M059J (cell line): ENCODE data around the gene BMP7. TPM values are rescaled to one million over a fixed set of nuclear protein-coding genes. Genes with fewer than 3 reads are reported as not detected.

Experiments used
- DNase-seq: peaks from one replicate; pipeline ENCODE4 v3.0.0-alpha.2; 2012; ENCODE audit warnings: low read depth
- total RNA-seq: library from RNA; depleted of rRNA; stranded (reverse); fragments of >200 nt; shearing (Covaris generic); gene quantifications from 2 replicates; pipeline ENCODE4 v1.2.3, GENCODE V29; 2014

BMP7 gene
- total RNA-seq, 1 experiment from 2014 or later, result 0.22 TPM

DNA sequence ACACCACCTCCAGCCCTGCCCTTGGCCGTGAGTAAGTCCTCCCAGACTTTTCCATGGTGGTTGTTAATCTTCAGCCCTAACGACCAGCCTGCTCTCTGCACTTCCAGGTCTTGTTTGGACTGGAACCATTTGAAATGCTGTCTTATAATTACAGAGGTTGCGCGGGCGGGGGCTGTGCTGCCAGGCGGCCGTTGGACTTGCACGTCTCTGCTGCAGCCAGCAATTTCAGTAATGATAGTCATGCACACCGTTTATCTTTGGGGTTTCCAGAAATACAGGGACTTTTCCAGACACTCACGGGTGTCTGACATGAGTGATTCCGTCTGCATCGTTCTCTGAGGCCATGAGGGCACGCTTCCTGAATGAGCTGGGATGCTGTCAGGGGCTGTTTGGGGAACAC lies 118.2 kb downstream of the BMP7 start:
- DNase-seq, result no peak

GRCh38 chr20:57147185-57147584 lies 119.3 kb downstream of the BMP7 start:
- no peak for DNase-seq

GRCh38 chr20:57146155-57146554 lies 120.3 kb downstream of the BMP7 start:
- DNase-seq, result no peak

GRCh38 chr20:57145089-57145631 lies 121.3 kb downstream of the BMP7 start:
- DNase-seq, result no peak

- DNase-seq, result no peak
These were observed 123.3 kb downstream of the BMP7 start for GRCh38 chr20:57143173-57143572.

- no peak for DNase-seq
These were observed 123.8 kb downstream of the BMP7 start for GRCh38 chr20:57142667-57143066.

DNA sequence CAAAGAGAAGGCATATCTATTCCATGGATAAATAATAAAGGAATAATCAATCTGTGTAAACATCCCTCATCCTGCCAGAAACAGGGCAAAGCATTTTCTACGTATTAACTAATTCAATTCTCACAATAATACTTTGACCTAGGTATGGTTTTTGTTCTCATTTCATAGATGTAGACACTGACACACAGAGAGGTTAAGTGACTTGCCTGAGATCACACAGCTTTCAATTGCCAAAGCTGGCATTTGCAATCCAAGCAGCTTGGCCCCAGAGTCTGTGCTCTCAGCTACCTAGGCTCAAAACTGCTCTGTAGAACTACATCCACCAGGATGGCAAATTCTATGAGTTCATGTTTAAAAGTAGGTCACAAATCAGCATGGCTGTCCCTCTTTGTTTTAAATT lies 124.9 kb downstream of the BMP7 start:
- DNase-seq, result no peak

DNA sequence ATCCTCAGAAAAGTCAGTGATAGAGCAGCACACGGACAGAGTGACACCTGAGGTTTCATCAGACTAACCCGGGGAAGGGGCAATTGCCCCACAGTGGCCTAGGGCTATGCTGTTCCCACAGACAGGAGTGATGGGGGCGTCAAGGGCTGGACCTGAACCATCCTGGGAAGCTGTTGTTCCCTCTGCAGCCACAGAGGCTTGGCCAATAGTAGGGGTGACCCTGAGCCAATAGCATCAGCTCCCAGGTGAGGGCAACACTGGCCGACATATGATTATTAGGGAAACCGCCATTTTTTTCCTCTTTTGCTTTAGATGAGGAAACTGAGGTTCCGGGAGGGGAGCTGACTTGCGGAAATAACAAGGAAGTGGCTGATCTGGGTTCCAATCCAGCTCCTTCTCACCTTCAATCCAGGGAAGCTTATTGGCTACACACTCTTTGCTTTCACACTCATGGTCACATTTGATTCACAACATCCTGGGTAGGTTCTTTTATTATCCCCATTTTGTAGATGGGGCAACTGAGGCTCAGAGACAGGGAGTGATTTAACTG lies 126.0 kb downstream of the BMP7 start:
- no peak for DNase-seq

GRCh38 chr20:57139342-57140093 lies 126.9 kb downstream of the BMP7 start:
- DNase-seq, result no peak

- DNase-seq, result no peak
These were observed 128.0 kb downstream of the BMP7 start for GRCh38 chr20:57138198-57138995.

GRCh38 chr20:57137676-57138075 lies 128.8 kb downstream of the BMP7 start:
- no peak for DNase-seq

- DNase-seq, result no peak
These were observed 129.7 kb downstream of the BMP7 start for GRCh38 chr20:57136734-57137133.

GRCh38 chr20:57135875-57136274 lies 130.6 kb downstream of the BMP7 start:
- peak; percentile 30 for DNase-seq

- no peak for DNase-seq
These were observed 131.6 kb downstream of the BMP7 start for GRCh38 chr20:57134804-57135203.

GRCh38 chr20:57133926-57134650 lies 132.4 kb downstream of the BMP7 start:
- DNase-seq, result no peak

DNA sequence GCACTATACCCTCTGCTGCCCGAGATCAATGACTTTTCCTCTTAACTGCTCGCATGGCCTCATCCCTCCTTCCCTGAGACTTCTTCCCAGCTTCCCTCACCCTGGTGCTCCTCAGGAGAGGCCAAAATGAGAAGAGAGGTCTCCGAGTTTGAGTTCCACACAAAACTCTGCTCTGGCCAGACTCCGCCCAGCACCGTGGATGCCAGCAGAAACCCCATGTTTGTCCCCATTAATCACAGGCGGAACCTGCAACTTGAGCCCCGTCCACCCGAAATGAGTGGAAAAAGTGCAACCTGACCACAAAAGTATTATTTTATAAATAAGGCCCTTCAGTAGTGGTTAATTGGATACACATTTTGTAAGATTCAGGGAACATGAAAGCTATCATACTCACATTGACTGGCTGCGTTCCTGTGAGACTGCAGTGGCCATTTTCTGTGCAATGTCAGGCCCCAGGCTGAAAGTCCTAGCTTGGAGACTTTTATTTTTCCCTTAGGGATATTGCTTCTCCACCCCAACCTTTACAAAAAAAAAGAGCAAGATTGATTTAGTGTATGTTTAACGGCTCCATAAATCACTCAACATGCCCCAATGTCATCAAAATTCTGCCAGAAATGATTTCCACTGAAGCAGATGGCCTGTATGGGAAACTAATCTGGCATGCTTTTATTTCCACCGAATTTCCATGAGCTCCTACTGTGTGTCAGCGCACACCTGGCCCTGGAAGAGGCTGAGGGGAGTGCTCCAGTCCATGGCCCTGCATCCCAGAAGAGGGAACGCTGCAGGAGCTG lies 134.6 kb downstream of the BMP7 start:
- DNase-seq, result no peak

- DNase-seq, result no peak
These were observed 135.4 kb downstream of the BMP7 start for GRCh38 chr20:57131077-57131476.

DNA sequence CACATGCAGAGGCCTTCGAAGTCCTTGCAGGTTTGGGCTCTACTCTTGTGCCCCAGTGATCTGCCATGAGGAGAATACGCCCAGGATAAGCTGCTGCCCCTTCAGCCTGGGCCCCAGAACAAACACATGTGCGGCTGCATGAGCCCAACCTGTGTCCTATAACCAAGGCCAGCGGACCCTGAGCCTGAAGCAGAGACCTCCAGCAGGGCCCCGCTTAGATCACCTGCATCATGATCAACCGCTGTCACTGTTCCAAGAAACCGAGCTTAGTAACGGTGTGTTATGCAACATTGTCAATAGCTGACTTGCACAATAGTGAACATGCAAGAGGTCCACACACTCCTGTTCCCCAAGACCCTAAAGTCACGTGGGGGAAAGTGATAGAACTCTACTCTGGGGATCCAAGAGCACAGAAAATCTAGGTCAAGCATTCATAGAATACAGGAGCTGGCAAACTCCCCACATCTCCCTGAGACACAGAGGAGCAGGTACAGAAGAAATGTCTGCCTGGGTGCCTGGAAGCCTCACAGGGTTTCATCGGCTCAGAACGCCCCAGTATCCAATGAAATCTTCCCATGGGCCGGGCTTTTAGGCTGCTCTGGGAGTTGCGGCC lies 136.2 kb downstream of the BMP7 start:
- no peak for DNase-seq

DNA sequence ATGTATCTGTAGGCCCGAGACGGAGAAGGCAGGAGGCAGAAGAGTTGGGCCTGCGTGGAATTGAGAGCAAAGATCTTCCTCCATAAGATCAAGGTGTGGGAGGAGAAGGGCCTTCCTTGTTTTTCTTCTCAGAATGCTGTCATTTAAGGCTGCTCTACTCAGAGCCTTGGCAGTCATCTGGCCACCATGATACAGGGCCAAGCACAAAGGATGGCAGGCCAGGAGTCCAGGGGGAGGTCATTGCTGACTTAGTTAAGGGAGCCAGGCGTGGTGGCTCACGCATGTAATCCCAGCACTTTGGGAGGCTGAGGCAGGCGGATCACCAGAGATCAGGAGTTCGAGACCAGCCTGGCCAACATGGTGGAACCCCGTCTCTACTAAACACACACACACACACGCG lies 137.1 kb downstream of the BMP7 start:
- DNase-seq, result no peak

DNA sequence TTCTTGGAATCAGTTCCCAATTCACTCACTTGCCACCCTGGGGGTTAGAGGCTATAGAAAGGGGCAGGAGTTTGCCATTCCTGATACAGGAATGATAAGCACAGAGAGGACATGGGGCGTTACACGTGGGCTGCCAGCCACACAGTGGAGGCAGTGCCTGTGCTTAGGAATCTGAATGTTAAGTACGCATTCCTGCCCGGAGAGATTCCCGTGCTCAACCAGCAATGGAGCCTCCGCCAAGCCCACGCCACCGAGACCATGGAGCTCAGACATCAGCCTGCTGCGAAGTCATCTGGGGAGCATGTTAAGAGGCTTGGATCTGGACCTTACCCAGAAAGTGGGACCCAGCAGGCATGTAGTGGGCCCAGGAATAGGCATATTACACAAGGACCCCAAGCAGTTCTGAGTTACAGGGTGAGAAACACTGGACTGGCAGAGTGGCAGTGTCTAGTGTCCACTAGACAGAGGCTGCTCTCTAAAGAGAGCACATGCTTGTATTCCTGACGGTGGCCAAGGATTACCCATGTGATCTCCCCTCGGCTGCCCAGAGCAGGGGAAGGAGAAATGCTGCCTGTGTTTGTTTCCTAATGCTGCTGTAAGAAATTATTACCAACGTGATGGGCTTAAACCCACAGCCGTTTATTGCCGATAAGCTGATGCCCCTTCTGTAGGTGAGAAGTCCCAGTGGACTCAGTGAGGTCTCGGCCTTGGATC lies 138.2 kb downstream of the BMP7 start:
- DNase-seq, result no peak
